IMR-90 (cell line): ENCODE results near the gene ARHGAP23. TPM values are rescaled to one million over a fixed set of nuclear protein-coding genes. Genes with fewer than 3 reads are reported as not detected.

Experiments
- ATAC-seq: fragments of 200-7000 bp; cut with Tn5 transposase; 2 replicates; pipeline ENCODE4 v1.9.1; 2020; ENCODE audit warnings: low read depth, mild to moderate bottlenecking, moderate library complexity
- Bru-seq: library from RNA; stranded (reverse); fragments of 400-500 nt; gene quantifications from one replicate; lab custom pipeline; 2021; lab: Mats Ljungman, UMichigan
- BruChase-seq, 2 experiments: library from RNA; stranded (reverse); fragments of 400-500 nt; gene quantifications; one replicate each; lab custom pipeline; 2021; lab: Mats Ljungman, UMichigan
- BruUV-seq: library from RNA; stranded (reverse); fragments of 400-500 nt; replicated peaks from 2 replicates; lab custom pipeline; 2021; lab: Mats Ljungman, UMichigan
- CTCF ChIA-PET: fragments of 300-600 bp; formaldehyde crosslinking; extraction: SDS; loops from one replicate; lab custom pipeline; 2021; ENCODE audit warnings: antibody characterized with exemption; lab: Yijun Ruan, JAX
- POLR2A ChIA-PET: fragments of 300-600 bp; sonication (Branson Sonifier 250); formaldehyde crosslinking; loops from one replicate; lab custom pipeline; 2022; ENCODE audit warnings: antibody characterized with exemption; ENCODE audit not compliant: unreplicated experiment; lab: Charles Lee
- DNase-seq: peaks from one replicate; pipeline ENCODE4 v3.0.0; 2013
- H2AFZ ChIP-seq: replicated peaks from 2 replicates; pipeline ENCODE3; 2013; ENCODE audit warnings: low read length, mild to moderate bottlenecking; ENCODE audit not compliant: poor library complexity
- H2AK5ac ChIP-seq: 2 replicates; pipeline ENCODE4 v1.6.1; 2013; ENCODE audit warnings: low read depth, low read length, inconsistent platforms
- H2AK9ac ChIP-seq: replicated peaks from 2 replicates; pipeline ENCODE3; 2013; ENCODE audit warnings: mild to moderate bottlenecking, low read depth, low read length, moderate library complexity; ENCODE audit not compliant: poor library complexity
- H2BK120ac ChIP-seq: 2 replicates; pipeline ENCODE4 v1.6.1; 2013; ENCODE audit warnings: low read depth, low read length, inconsistent platforms
- H2BK15ac ChIP-seq: 3 replicates; pipeline ENCODE4 v1.6.1; 2013; ENCODE audit warnings: low read depth, low read length, inconsistent platforms
- H2BK20ac ChIP-seq: 2 replicates; pipeline ENCODE4 v1.6.1; 2013; ENCODE audit warnings: low read depth, mild to moderate bottlenecking, inconsistent platforms, low read length, moderate library complexity
- H2BK5ac ChIP-seq: 2 replicates; pipeline ENCODE4 v1.6.1; 2013; ENCODE audit warnings: mild to moderate bottlenecking, low read depth, low read length, inconsistent platforms; ENCODE audit not compliant: poor library complexity, severe bottlenecking
- H3K14ac ChIP-seq: replicated peaks from 2 replicates; pipeline ENCODE4 v1.6.1; 2013; ENCODE audit warnings: low read depth, low read length, inconsistent platforms
- H3K18ac ChIP-seq: 2 replicates; pipeline ENCODE4 v1.6.1; 2013; ENCODE audit warnings: low read depth, low read length, control low read depth
- H3K23ac ChIP-seq: 2 replicates; pipeline ENCODE4 v1.6.1; 2013; ENCODE audit warnings: low read depth, low read length, inconsistent platforms
- H3K27ac ChIP-seq: 2 replicates; pipeline ENCODE4 v1.5.1; 2013; ENCODE audit warnings: mild to moderate bottlenecking, control low read depth, low read length; ENCODE audit not compliant: insufficient read depth
- H3K27me3 ChIP-seq: 2 replicates; pipeline ENCODE4 v1.6.1; 2013; ENCODE audit warnings: low read length; ENCODE audit not compliant: control insufficient read depth, insufficient read depth
- H3K36me3 ChIP-seq: 2 replicates; pipeline ENCODE4 v1.6.1; 2013; ENCODE audit warnings: low read length, mixed read lengths; ENCODE audit not compliant: control insufficient read depth, insufficient read depth
- H3K4ac ChIP-seq: 2 replicates; pipeline ENCODE4 v1.6.1; 2013; ENCODE audit warnings: low read depth, low read length, inconsistent platforms
- H3K4me1 ChIP-seq: 2 replicates; pipeline ENCODE4 v1.6.1; 2013; ENCODE audit warnings: low read length, mixed read lengths; ENCODE audit not compliant: control insufficient read depth, insufficient read depth
- H3K4me2 ChIP-seq: 2 replicates; pipeline ENCODE4 v1.6.1; 2013; ENCODE audit warnings: low read depth, mild to moderate bottlenecking, control low read depth, low read length, moderate library complexity
- H3K4me3 ChIP-seq: 2 replicates; pipeline ENCODE4 v1.5.1; 2013; ENCODE audit warnings: low read depth, mild to moderate bottlenecking, control low read depth, low read length, moderate library complexity; ENCODE audit not compliant: insufficient read depth
- H3K56ac ChIP-seq: 2 replicates; pipeline ENCODE4 v1.6.1; 2013; ENCODE audit warnings: low read length, inconsistent platforms; ENCODE audit not compliant: insufficient read depth; ENCODE audit errors: extremely low read depth
- H3K79me1 ChIP-seq, 2 experiments: 2 replicates each; pipeline ENCODE4 v1.6.1; 2013; ENCODE audit warnings: low read length in 2 of 2, inconsistent platforms in 1 of 2, low read depth in 1 of 2
- H3K9ac ChIP-seq: 2 replicates; pipeline ENCODE4 v1.6.1; 2013; ENCODE audit warnings: low read depth, low read length, control low read depth
- H3K9me1 ChIP-seq: 2 replicates; pipeline ENCODE4 v1.6.1; 2013; ENCODE audit warnings: low read length, inconsistent platforms; ENCODE audit not compliant: insufficient read depth
- H3K9me3 ChIP-seq: 2 replicates; pipeline ENCODE4 v1.6.1; 2013; ENCODE audit warnings: low read length; ENCODE audit not compliant: control insufficient read depth, insufficient read depth
- H4K20me1 ChIP-seq: 2 replicates; pipeline ENCODE4 v1.6.1; 2013; ENCODE audit warnings: low read length, inconsistent platforms; ENCODE audit not compliant: insufficient read depth
- H4K5ac ChIP-seq: 2 replicates; pipeline ENCODE4 v1.6.1; 2013; ENCODE audit warnings: mild to moderate bottlenecking, low read depth, low read length, control low read depth
- H4K8ac ChIP-seq, 2 experiments: 2 replicates each; pipeline ENCODE4 v1.6.1; 2013; ENCODE audit warnings: low read depth in 2 of 2, low read length in 2 of 2, control low read depth in 1 of 2, inconsistent platforms in 1 of 2
- H4K91ac ChIP-seq: 2 replicates; pipeline ENCODE4 v1.6.1; 2013; ENCODE audit warnings: low read depth, low read length, inconsistent platforms; ENCODE audit not compliant: insufficient read depth
- BHLHE40 ChIP-seq: fragments of 150-350 bp; IDR thresholded peaks from 2 replicates; pipeline ENCODE4 v1.6.1; 2016; ENCODE audit warnings: mild to moderate bottlenecking, low read depth, low read length
- POLR2A ChIP-seq: IDR thresholded peaks from 2 replicates; pipeline ENCODE4 v1.6.1; 2012; ENCODE audit warnings: mild to moderate bottlenecking, low read depth, low read length
- RAD21 ChIP-seq: IDR thresholded peaks from 2 replicates; pipeline ENCODE4 v1.6.1; 2012; ENCODE audit warnings: low read length, improper control_type of control experiment
- RCOR1 ChIP-seq: IDR thresholded peaks from 2 replicates; pipeline ENCODE4 v1.6.1; 2012; ENCODE audit warnings: mild to moderate bottlenecking, low read length, improper control_type of control experiment; ENCODE audit not compliant: insufficient replicate concordance
- RFX5 ChIP-seq: IDR thresholded peaks from 2 replicates; pipeline ENCODE4 v1.8.0; 2012; ENCODE audit warnings: low read depth, mild to moderate bottlenecking, low read length, moderate library complexity
- SMC3 ChIP-seq: fragments of 150-350 bp; IDR thresholded peaks from 2 replicates; pipeline ENCODE4 v1.6.1; 2016; ENCODE audit warnings: low read depth, mild to moderate bottlenecking, antibody characterized with exemption, low read length, moderate library complexity
- WGBS, 2 experiments: methylation state at CpG; one replicate each; pipeline versions ENCODE4 v1.1.5 to v1.1.7; 2013; ENCODE audit warnings: missing lambda C conversion rate in 2 of 2; ENCODE audit not compliant: insufficient read length in 1 of 2; ENCODE audit errors: extremely low coverage in 2 of 2; 5-methylcytosine and 5-hydroxymethylcytosine counted together
- dilution Hi-C: fragments of 300-500 bp; cut with HindIII; formaldehyde crosslinking; loops from one replicate; pipeline ENCODE4 v1.14.3; 2018; ENCODE audit warnings: low sequenced_read_pairs; ENCODE audit not compliant: unreplicated experiment
- in situ Hi-C: fragments of 300-500 bp; cut with MboI; formaldehyde crosslinking; loops from 3 replicates; pipeline ENCODE4 v1.14.3; 2019; ENCODE audit warnings: low sequenced_read_pairs, inconsistent platforms, mixed read lengths
- intact Hi-C: fragments of 100-400 bp; cut with micrococcal nuclease; formaldehyde crosslinking; loops from 2 replicates; pipeline ENCODE4 v1.10.0; 2022
- long read RNA-seq: library from polyadenylated mRNA; unstranded; transcript quantifications from one replicate; pipeline ENCODE4 v2.0.0, GENCODE V29; 2021; ENCODE audit not compliant: unreplicated experiment
- polyA plus RNA-seq, 3 experiments: library from polyadenylated mRNA; depleted of rRNA; stranded (reverse); fragments of >200 nt; gene quantifications; 2 replicates each; pipeline ENCODE4 v1.2.3, GENCODE V29; 2012; ENCODE audit warnings: low replicate concordance in 1 of 3
- total RNA-seq: library from RNA; depleted of rRNA; stranded (reverse); fragments of >200 nt; gene quantifications from 2 replicates; pipeline ENCODE4 v1.2.3, GENCODE V29; 2012; rRNA removed
- TF ChIP-seq, protein P1 (sequence below): conservative IDR thresholded peaks from 2 replicates; pipeline ENCODE4 v1.5.1; 2012; ENCODE audit warnings: mild to moderate bottlenecking, low read depth, low read length, improper control_type of control experiment
- TF ChIP-seq, protein P2 (sequence below): fragments of 150-350 bp; IDR thresholded peaks from 2 replicates; pipeline ENCODE4 v1.6.1; 2017; ENCODE audit warnings: mild to moderate bottlenecking, antibody characterized with exemption, low read length, low read depth

ARHGAP23 gene, protein sequence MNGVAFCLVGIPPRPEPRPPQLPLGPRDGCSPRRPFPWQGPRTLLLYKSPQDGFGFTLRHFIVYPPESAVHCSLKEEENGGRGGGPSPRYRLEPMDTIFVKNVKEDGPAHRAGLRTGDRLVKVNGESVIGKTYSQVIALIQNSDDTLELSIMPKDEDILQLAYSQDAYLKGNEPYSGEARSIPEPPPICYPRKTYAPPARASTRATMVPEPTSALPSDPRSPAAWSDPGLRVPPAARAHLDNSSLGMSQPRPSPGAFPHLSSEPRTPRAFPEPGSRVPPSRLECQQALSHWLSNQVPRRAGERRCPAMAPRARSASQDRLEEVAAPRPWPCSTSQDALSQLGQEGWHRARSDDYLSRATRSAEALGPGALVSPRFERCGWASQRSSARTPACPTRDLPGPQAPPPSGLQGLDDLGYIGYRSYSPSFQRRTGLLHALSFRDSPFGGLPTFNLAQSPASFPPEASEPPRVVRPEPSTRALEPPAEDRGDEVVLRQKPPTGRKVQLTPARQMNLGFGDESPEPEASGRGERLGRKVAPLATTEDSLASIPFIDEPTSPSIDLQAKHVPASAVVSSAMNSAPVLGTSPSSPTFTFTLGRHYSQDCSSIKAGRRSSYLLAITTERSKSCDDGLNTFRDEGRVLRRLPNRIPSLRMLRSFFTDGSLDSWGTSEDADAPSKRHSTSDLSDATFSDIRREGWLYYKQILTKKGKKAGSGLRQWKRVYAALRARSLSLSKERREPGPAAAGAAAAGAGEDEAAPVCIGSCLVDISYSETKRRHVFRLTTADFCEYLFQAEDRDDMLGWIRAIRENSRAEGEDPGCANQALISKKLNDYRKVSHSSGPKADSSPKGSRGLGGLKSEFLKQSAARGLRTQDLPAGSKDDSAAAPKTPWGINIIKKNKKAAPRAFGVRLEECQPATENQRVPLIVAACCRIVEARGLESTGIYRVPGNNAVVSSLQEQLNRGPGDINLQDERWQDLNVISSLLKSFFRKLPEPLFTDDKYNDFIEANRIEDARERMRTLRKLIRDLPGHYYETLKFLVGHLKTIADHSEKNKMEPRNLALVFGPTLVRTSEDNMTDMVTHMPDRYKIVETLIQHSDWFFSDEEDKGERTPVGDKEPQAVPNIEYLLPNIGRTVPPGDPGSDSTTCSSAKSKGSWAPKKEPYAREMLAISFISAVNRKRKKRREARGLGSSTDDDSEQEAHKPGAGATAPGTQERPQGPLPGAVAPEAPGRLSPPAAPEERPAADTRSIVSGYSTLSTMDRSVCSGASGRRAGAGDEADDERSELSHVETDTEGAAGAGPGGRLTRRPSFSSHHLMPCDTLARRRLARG (N-terminal part only)
- total RNA-seq: 9.3 and 17.8 TPM in 2 replicates
- polyA plus RNA-seq (2012; rRNA removed): 42.7 and 43.3 TPM in 2 replicates
- polyA plus RNA-seq (2012; cell fraction: cytosol; rRNA removed): 30.0 and 40.5 TPM in 2 replicates
- 56.1 and 68.3 TPM in 2 replicates for polyA plus RNA-seq (2012; cell fraction: nucleus; rRNA removed; ENCODE audit: low replicate concordance)
- percentile 94 among the genes with signal in this experiment for Bru-seq, nascent RNA
- BruChase-seq, experiment 1, labeled RNA remaining after a 6-hour chase: percentile 95 among the genes with signal in this experiment
- percentile 93 among the genes with signal in this experiment for BruChase-seq, experiment 2, labeled RNA remaining after a 2-hour chase
- long read RNA-seq, partial matches to known transcripts: 125 of 142 reads
- long read RNA-seq, other reads (novel, unspliced or antisense): 15 of 142 reads

DNA sequence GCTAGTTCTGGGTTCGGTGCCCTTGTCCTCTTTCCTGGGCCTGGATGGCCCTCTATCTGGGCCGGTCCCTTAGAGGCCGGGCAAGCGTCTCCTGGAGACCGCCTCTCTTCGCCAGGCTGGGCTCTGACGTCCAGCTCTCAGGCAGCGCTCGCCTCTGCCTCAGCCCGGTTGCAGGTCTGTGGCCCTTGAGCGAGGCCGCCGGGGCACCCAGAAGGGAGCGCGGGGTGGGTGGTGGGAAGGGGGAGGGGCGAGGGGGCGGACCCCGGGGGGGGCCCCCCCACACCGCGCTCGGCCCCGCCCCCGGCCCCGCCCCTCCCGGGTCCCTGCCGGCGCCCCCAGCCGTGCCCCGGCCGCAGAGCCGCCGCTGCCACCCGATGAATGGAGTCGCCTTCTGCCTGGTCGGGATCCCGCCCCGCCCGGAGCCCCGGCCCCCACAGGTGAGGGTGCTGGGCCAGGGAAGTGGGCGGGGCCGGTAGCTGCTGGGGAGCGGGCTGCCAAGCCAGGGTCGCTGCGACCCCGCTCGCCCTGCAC, at the start of gene ARHGAP23:
TSS of gene ARHGAP23 (plus strand) at position 353 of the 531 bp plus-strand sequence. CDS start at position 375, 22 bp downstream.
- Histone ChIP-seq H3K23ac (peak within 1 kb of the TSS; percentile 94), H4K20me1 (peaks cover 44% of the 10 kb centered on the region), H3K4me2 (peak within 1 kb of the TSS; percentile 88), H2AK9ac (peak within 1 kb of the TSS; percentile 99), H3K18ac (peak within 1 kb of the TSS; percentile 75), H2BK120ac (peak within 1 kb of the TSS; percentile 69), H3K9me3 (no peaks in the 10 kb centered on the region), H2AK5ac (peak within 1 kb of the TSS; percentile 85), H4K8ac (peak within 1 kb of the TSS; percentile 66 to 84), H3K27me3 (no peaks in the 10 kb centered on the region), H4K5ac (peak within 1 kb of the TSS; percentile 74), H3K27ac (peak within 1 kb of the TSS; percentile 96), H2BK15ac (peak within 1 kb of the TSS; percentile 94; the same call in 2 of the 3 replicates), H3K9me1 (peaks cover 23% of the 10 kb centered on the region), H2BK5ac (peak within 1 kb of the TSS; percentile 96), H3K56ac (peak within 1 kb of the TSS; percentile 95), H3K79me1 (peaks cover 19 to 60% of the 10 kb centered on the region in 2 experiments), H2AFZ (peak within 1 kb of the TSS; percentile 93), H3K4me1 (peaks cover 38% of the 10 kb centered on the region), H3K4me3 (peak within 1 kb of the TSS; percentile 96), H3K4ac (peak within 1 kb of the TSS; percentile 85), H3K36me3 (no peaks in the 10 kb centered on the region), H3K9ac (peak within 1 kb of the TSS; percentile 96), H2BK20ac (peak within 1 kb of the TSS; percentile 27; the same call in 1 of the 2 replicates), H4K91ac (peak within 1 kb of the TSS; percentile 96), H3K14ac (peak within 1 kb of the TSS; percentile 97)
- in situ Hi-C loops (no loop called here), dilution Hi-C loops (no loop called here), intact Hi-C loops (loop anchor here (2.0 kb wide), 1 partner anchor 23 kb away; no protein-coding TSS in a partner anchor)
- no TSS peak for BruUV-seq
- ChIA-PET CTCF (no interaction called here), POLR2A (interaction anchor here (0.8 kb wide), 1 partner anchor 30 kb away, joined by 5 read pairs; no protein-coding TSS in a partner anchor)
- ATAC-seq (peak; percentile 69), DNase-seq (peak; percentile 72)
- WGBS, 2 experiments: 2% methylated on average over 6 of the region's 46 CpGs; no CpG with 5 or more reads in 1 of the 2 experiments
- TF ChIP-seq BHLHE40: no peak
- no peak for TF ChIP-seq RCOR1
- TF ChIP-seq POLR2A: 0 out of 2 replicates have a peak, but pooled peaks have one; percentile 24
- TF ChIP-seq RFX5: no peak
- TF ChIP-seq, protein P1, sequence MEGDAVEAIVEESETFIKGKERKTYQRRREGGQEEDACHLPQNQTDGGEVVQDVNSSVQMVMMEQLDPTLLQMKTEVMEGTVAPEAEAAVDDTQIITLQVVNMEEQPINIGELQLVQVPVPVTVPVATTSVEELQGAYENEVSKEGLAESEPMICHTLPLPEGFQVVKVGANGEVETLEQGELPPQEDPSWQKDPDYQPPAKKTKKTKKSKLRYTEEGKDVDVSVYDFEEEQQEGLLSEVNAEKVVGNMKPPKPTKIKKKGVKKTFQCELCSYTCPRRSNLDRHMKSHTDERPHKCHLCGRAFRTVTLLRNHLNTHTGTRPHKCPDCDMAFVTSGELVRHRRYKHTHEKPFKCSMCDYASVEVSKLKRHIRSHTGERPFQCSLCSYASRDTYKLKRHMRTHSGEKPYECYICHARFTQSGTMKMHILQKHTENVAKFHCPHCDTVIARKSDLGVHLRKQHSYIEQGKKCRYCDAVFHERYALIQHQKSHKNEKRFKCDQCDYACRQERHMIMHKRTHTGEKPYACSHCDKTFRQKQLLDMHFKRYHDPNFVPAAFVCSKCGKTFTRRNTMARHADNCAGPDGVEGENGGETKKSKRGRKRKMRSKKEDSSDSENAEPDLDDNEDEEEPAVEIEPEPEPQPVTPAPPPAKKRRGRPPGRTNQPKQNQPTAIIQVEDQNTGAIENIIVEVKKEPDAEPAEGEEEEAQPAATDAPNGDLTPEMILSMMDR: no peak
- TF ChIP-seq RAD21: no peak
- TF ChIP-seq SMC3: no peak
- TF ChIP-seq, protein P2, sequence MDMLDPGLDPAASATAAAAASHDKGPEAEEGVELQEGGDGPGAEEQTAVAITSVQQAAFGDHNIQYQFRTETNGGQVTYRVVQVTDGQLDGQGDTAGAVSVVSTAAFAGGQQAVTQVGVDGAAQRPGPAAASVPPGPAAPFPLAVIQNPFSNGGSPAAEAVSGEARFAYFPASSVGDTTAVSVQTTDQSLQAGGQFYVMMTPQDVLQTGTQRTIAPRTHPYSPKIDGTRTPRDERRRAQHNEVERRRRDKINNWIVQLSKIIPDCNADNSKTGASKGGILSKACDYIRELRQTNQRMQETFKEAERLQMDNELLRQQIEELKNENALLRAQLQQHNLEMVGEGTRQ: no peak
